SK-N-DZ (cell line): ENCODE measurements around the gene ZBED6.
"Not testable (repeated sequence)": the region's sequence is repeated elsewhere in the genome, so short reads cannot be mapped to it uniquely, and the experiment has no call there.

Source experiments
- DNase-seq: peaks from one replicate; pipeline ENCODE4 v3.0.0-alpha.2; 2015; ENCODE audit warnings: low spot score

The ZBED6 gene

GRCh38 chr1:203778146-203778545 lies 17.3 kb upstream of the ZBED6 start:
- no peak for DNase-seq

- DNase-seq = no peak
These were observed 16.6 kb upstream of the ZBED6 start for GRCh38 chr1:203778789-203779188.

- no peak for DNase-seq
These were observed 13.5 kb upstream of the ZBED6 start for GRCh38 chr1:203781962-203782361.

GRCh38 chr1:203789966-203790365 lies 5.5 kb upstream of the ZBED6 start:
- DNase-seq = no peak

- no peak for DNase-seq
These were observed 3.9 kb upstream of the ZBED6 start for GRCh38 chr1:203791498-203791897.

- no peak for DNase-seq
These were observed 2.9 kb upstream of the ZBED6 start for GRCh38 chr1:203792486-203792885.

- not testable (repeated sequence) for DNase-seq
These were observed 1.9 kb upstream of the ZBED6 start for GRCh38 chr1:203793561-203793960.

GRCh38 chr1:203794764-203795440 lies 521 bp upstream of the ZBED6 start:
- DNase-seq = no peak

- peak; percentile 50 for DNase-seq
These were observed 798 bp downstream of the ZBED6 start for GRCh38 chr1:203796236-203796605.

- DNase-seq = no peak
These were observed 1.8 kb downstream of the ZBED6 start for GRCh38 chr1:203797216-203797615.

- no peak for DNase-seq
These were observed 2.7 kb downstream of the ZBED6 start for GRCh38 chr1:203797948-203798655.

GRCh38 chr1:203799157-203799556 lies 3.7 kb downstream of the ZBED6 start:
- no peak for DNase-seq

GRCh38 chr1:203799971-203800370 lies 4.5 kb downstream of the ZBED6 start:
- no peak for DNase-seq

- no peak for DNase-seq
These were observed 10.3 kb downstream of the ZBED6 start for GRCh38 chr1:203805689-203806088.

- no peak for DNase-seq
These were observed 11.8 kb downstream of the ZBED6 start for GRCh38 chr1:203807196-203807595.

- no peak for DNase-seq
These were observed 18.3 kb downstream of the ZBED6 start for GRCh38 chr1:203813581-203814341.

- no peak for DNase-seq
These were observed 23.0 kb downstream of the ZBED6 start for GRCh38 chr1:203818399-203818798.

GRCh38 chr1:203823306-203823705 lies 27.9 kb downstream of the ZBED6 start:
- no peak for DNase-seq

GRCh38 chr1:203826175-203826574 lies 30.8 kb downstream of the ZBED6 start:
- no peak for DNase-seq

GRCh38 chr1:203828002-203828401 lies 32.6 kb downstream of the ZBED6 start:
- no peak for DNase-seq

GRCh38 chr1:203828503-203828902 lies 33.1 kb downstream of the ZBED6 start:
- DNase-seq = no peak

- DNase-seq = not testable (repeated sequence)
These were observed 33.8 kb downstream of the ZBED6 start for GRCh38 chr1:203829247-203829646.

GRCh38 chr1:203835476-203835875 lies 40.1 kb downstream of the ZBED6 start:
- no peak for DNase-seq
